Liver (tissue), 3 donors: ENCODE data around the gene CLN5.

Source experiments
- HNF4A ChIP-seq, 2 donors: conservative IDR thresholded peaks; 2 replicates each; pipeline ENCODE4 v1.6.1; 2016; ENCODE audit warnings: antibody characterized with exemption in 2 of 2, mild to moderate bottlenecking in 2 of 2
- JUND ChIP-seq, 2 donors: IDR thresholded peaks; 2 replicates each; pipeline ENCODE4 v1.6.1; 2016; ENCODE audit warnings: antibody characterized with exemption in 2 of 2
- NR2F2 ChIP-seq: IDR thresholded peaks from 2 replicates; pipeline ENCODE4 v1.6.1; 2016; ENCODE audit warnings: antibody characterized with exemption
- RAD21 ChIP-seq, 2 donors: IDR thresholded peaks; 2 replicates each; pipeline ENCODE4 v1.6.1; 2016; ENCODE audit warnings: antibody characterized with exemption in 2 of 2, mild to moderate bottlenecking in 2 of 2
- SP1 ChIP-seq: IDR thresholded peaks from 2 replicates; pipeline ENCODE4 v1.6.1; 2018; ENCODE audit warnings: antibody characterized with exemption, mild to moderate bottlenecking
- TAF1 ChIP-seq: conservative IDR thresholded peaks from 2 replicates; pipeline ENCODE4 v1.6.1; 2016; ENCODE audit warnings: antibody characterized with exemption, mild to moderate bottlenecking
- YY1 ChIP-seq: IDR thresholded peaks from 2 replicates; pipeline ENCODE4 v1.6.1; 2016; ENCODE audit warnings: antibody characterized with exemption, mild to moderate bottlenecking
- TF ChIP-seq, protein P1 (sequence below): fragments of 150-350 bp; IDR thresholded peaks from 2 replicates; pipeline ENCODE4 v1.5.1; 2017; ENCODE audit warnings: improper control_type of control experiment, low read depth, low read length; ENCODE audit not compliant: missing input control
- TF ChIP-seq, protein P2 (sequence below): IDR thresholded peaks from 2 replicates; pipeline ENCODE4 v1.6.1; 2016; ENCODE audit warnings: antibody characterized with exemption, mild to moderate bottlenecking
- TF ChIP-seq, protein P3 (sequence below): IDR thresholded peaks from 2 replicates; pipeline ENCODE4 v1.6.1; 2016; ENCODE audit warnings: antibody characterized with exemption
- donor health status: healthy.
- donor health status: healthy.

DNA sequence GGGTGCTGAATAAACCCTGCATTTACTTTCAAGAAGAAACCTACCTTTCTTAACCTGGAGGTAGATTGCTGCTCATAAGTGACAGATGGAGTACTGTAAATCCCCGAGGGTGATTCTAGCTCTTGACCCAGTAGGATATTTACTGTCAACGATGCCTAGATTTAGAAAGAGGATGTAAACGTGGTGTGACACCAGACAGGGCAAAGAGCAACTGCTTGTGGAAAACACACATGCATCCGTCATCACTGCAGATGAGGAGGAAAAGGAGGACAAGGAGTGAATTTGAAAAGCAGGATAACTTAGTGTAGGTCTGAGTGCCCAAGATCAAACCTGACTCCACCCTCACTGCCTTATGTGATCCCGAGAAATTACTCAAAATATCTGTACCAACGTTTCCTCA lies 9.8 kb upstream of the CLN5 start:
- no peak for TF ChIP-seq JUND (IDR thresholded peaks at IDR 0.05)
- TF ChIP-seq, protein P1, sequence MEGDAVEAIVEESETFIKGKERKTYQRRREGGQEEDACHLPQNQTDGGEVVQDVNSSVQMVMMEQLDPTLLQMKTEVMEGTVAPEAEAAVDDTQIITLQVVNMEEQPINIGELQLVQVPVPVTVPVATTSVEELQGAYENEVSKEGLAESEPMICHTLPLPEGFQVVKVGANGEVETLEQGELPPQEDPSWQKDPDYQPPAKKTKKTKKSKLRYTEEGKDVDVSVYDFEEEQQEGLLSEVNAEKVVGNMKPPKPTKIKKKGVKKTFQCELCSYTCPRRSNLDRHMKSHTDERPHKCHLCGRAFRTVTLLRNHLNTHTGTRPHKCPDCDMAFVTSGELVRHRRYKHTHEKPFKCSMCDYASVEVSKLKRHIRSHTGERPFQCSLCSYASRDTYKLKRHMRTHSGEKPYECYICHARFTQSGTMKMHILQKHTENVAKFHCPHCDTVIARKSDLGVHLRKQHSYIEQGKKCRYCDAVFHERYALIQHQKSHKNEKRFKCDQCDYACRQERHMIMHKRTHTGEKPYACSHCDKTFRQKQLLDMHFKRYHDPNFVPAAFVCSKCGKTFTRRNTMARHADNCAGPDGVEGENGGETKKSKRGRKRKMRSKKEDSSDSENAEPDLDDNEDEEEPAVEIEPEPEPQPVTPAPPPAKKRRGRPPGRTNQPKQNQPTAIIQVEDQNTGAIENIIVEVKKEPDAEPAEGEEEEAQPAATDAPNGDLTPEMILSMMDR: no peak
- TF ChIP-seq YY1: no peak
- TF ChIP-seq TAF1: no peak
- TF ChIP-seq, protein P2, sequence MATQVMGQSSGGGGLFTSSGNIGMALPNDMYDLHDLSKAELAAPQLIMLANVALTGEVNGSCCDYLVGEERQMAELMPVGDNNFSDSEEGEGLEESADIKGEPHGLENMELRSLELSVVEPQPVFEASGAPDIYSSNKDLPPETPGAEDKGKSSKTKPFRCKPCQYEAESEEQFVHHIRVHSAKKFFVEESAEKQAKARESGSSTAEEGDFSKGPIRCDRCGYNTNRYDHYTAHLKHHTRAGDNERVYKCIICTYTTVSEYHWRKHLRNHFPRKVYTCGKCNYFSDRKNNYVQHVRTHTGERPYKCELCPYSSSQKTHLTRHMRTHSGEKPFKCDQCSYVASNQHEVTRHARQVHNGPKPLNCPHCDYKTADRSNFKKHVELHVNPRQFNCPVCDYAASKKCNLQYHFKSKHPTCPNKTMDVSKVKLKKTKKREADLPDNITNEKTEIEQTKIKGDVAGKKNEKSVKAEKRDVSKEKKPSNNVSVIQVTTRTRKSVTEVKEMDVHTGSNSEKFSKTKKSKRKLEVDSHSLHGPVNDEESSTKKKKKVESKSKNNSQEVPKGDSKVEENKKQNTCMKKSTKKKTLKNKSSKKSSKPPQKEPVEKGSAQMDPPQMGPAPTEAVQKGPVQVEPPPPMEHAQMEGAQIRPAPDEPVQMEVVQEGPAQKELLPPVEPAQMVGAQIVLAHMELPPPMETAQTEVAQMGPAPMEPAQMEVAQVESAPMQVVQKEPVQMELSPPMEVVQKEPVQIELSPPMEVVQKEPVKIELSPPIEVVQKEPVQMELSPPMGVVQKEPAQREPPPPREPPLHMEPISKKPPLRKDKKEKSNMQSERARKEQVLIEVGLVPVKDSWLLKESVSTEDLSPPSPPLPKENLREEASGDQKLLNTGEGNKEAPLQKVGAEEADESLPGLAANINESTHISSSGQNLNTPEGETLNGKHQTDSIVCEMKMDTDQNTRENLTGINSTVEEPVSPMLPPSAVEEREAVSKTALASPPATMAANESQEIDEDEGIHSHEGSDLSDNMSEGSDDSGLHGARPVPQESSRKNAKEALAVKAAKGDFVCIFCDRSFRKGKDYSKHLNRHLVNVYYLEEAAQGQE: no peak
- no peak for TF ChIP-seq RAD21 (IDR thresholded peaks at IDR 0.05)
- TF ChIP-seq SP1: no peak
- no peak for TF ChIP-seq HNF4A (conservative IDR thresholded peaks at IDR 0.05)
- no peak for TF ChIP-seq NR2F2
- TF ChIP-seq, protein P3, sequence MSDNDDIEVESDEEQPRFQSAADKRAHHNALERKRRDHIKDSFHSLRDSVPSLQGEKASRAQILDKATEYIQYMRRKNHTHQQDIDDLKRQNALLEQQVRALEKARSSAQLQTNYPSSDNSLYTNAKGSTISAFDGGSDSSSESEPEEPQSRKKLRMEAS: no peak
